ENCODE measurements around the gene RAD18. TPM values are rescaled to one million over a fixed set of nuclear protein-coding genes. Genes with fewer than 3 reads are reported as not detected.
A peak's percentile ranks its signal among the peaks of the same experiment; 100 is the strongest.

RAD18 gene, protein sequence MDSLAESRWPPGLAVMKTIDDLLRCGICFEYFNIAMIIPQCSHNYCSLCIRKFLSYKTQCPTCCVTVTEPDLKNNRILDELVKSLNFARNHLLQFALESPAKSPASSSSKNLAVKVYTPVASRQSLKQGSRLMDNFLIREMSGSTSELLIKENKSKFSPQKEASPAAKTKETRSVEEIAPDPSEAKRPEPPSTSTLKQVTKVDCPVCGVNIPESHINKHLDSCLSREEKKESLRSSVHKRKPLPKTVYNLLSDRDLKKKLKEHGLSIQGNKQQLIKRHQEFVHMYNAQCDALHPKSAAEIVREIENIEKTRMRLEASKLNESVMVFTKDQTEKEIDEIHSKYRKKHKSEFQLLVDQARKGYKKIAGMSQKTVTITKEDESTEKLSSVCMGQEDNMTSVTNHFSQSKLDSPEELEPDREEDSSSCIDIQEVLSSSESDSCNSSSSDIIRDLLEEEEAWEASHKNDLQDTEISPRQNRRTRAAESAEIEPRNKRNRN
- total RNA-seq (10 to 100 TPM in 2 of 5 donors, 1 to 10 TPM in 3; 1.4 to 87.9 (median 9.0) TPM), polyA plus RNA-seq (1 to 10 TPM; 2.1 to 4.6 (median 2.2) TPM)
- long read RNA-seq, donor 1: 0 reads
- long read RNA-seq, donor 2: 0 reads
- long read RNA-seq, donor 3: 0 reads
- long read RNA-seq, donor 4: 0 reads
- long read RNA-seq, donor 5: 0 reads
- long read RNA-seq, donor 6: 0 reads
- long read RNA-seq, donor 7: 0 reads
- long read RNA-seq, donor 8: 0 reads
- long read RNA-seq, donor 9: 0 reads
- long read RNA-seq, donor 10, full-length matches to known transcripts: 1 of 1 reads
- long read RNA-seq, donor 10, partial matches to known transcripts: 0 of 1 reads
- long read RNA-seq, donor 10, other reads (novel, unspliced or antisense): 0 of 1 reads

DNA sequence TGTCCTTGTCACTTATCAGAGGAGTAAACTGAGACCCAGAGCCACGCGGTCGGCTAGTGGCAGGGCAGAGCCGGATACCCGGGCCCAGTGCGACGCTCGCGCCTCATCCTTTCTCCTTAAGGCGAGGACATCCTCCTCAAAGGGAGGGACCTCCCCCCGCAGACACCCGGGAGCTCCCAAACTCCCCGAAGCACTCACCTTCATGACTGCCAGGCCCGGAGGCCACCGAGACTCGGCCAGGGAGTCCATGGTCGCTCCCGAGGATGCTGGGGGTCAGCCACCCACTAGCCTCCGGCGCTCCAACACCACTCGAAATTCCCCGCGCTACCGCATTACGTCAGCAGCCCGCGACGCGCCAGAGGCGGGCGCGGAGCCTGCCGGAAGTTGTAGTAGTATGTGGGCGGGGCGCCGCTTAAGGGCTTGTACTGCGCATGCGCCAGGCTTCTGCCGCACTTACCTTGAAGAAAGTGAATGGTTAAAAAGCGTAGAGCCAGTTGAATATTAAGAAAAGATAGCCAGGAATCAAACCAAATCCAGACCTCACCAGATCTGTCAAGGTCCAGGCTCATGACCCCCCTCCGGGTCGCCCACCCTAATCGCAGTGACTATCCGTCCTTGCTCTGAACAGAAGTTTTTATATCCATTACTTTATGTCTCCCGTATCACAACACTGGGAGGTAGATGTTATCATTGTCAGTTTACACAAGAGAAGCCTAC lies at the start of gene RAD18:
RAD18 (minus strand) TSS at position 336 of the 717 bp plus-strand sequence; CDS start at position 249, 87 bp downstream.
- H3K4me3 ChIP-seq: peak within 1 kb of the TSS; percentile 76 to 95 (median 80)
- intact Hi-C loops (cut with DNase I; ENCODE audit: low total_unique reads): no loop called here
- H3K9me3 ChIP-seq: no peaks in the 10 kb centered on the region
- H3K4me1 ChIP-seq: peaks cover 17 to 30% (median 24%) of the 10 kb centered on the region in 4 donors
- H3K27me3 ChIP-seq: peaks cover 0 to 3% (median 0%) of the 10 kb centered on the region in 3 donors
- 0 to 1% (median 1%) methylated on average over 36 to 45 of the region's 45 CpGs for WGBS, 5 donors
- peak; percentile 58 to 90 (median 90) for TF ChIP-seq POLR2AphosphoS5 (IDR thresholded peaks at IDR 0.05)
- TF ChIP-seq, protein P1, sequence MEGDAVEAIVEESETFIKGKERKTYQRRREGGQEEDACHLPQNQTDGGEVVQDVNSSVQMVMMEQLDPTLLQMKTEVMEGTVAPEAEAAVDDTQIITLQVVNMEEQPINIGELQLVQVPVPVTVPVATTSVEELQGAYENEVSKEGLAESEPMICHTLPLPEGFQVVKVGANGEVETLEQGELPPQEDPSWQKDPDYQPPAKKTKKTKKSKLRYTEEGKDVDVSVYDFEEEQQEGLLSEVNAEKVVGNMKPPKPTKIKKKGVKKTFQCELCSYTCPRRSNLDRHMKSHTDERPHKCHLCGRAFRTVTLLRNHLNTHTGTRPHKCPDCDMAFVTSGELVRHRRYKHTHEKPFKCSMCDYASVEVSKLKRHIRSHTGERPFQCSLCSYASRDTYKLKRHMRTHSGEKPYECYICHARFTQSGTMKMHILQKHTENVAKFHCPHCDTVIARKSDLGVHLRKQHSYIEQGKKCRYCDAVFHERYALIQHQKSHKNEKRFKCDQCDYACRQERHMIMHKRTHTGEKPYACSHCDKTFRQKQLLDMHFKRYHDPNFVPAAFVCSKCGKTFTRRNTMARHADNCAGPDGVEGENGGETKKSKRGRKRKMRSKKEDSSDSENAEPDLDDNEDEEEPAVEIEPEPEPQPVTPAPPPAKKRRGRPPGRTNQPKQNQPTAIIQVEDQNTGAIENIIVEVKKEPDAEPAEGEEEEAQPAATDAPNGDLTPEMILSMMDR (IDR thresholded peaks at IDR 0.05): no peak
- peaks cover 0 to 7% (median 3%) of the 10 kb centered on the region in 4 donors for H3K36me3 ChIP-seq
- DNase-seq: peak; percentile 94 to 97
- peak within 1 kb of the TSS; percentile 71 to 87 (median 85) for H3K27ac ChIP-seq

DNA sequence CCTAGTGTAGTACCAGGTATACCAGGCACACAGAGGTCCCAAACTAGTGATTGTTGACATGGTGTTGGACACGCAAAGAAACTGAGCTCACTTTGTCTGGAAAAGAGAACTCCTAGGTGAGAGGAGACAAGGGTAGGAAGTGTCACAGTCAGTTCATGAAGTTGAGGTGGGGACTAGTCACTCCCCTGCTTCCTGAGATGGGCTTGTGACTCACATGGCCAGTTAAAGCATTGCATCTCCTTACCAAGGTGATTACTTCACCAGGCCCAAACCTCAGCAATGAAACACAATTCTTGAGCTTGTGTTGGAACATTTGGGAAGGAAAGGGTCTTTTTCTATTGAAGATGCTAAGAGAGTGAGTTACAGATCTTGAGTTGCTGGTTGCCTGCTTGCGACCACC lies 49.2 kb upstream of the RAD18 start:
- 86 to 97% (median 94%) methylated on average over 2 of the region's 2 CpGs for WGBS, 5 donors
- DNase-seq: no peak
- H3K4me1 ChIP-seq: no peaks in the 10 kb centered on the region
- peaks cover 0 to 9% (median 5%) of the 10 kb centered on the region in 4 donors for H3K36me3 ChIP-seq
- H3K27me3 ChIP-seq: no peaks in the 10 kb centered on the region
- no peak overlapping the region for H3K27ac ChIP-seq
- no peak overlapping the region for H3K4me3 ChIP-seq
- no peaks in the 10 kb centered on the region for H3K9me3 ChIP-seq
- TF ChIP-seq, protein P1 (IDR thresholded peaks at IDR 0.05): no peak
- TF ChIP-seq POLR2A (IDR thresholded peaks at IDR 0.05): no peak
- no peak for TF ChIP-seq EP300 (IDR thresholded peaks at IDR 0.05)
- no peak for TF ChIP-seq POLR2AphosphoS5 (IDR thresholded peaks at IDR 0.05)
- intact Hi-C loops (cut with DNase I; ENCODE audit: low total_unique reads): no loop called here

DNA sequence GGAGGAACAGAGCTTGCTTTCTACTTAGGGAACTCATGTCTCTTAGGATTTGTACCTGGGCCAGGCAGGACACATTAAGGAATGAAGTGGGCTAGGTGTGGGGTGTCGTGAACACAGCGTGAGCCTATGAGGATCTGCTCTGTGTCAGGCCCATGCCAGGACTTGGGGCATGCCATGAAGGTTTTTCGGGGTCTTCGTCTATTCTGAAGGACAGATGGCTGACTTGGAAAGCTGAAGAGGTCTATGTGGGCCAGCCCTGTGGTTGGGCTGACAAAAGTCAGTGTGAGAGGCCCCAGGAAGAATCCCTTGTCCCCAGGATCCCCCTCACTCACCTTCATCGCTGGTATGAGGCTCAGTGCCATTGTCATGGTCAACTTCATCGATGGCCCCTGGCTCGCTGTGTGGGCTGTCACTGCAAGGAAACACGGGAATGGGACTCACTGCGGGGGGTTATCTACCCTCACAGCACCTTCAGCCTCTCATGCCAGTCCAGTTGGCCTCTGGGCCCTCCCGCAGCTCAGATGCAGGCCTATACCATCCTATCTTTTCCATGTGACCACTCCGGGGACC lies 46.8 kb upstream of the RAD18 start:
- no peaks in the 10 kb centered on the region for H3K9me3 ChIP-seq
- intact Hi-C loops (cut with DNase I; ENCODE audit: low total_unique reads): no loop called here
- 94 to 98% (median 96%) methylated on average over 10 to 11 of the region's 11 CpGs for WGBS, 5 donors
- H3K27me3 ChIP-seq: no peaks in the 10 kb centered on the region
- H3K4me1 ChIP-seq: no peaks in the 10 kb centered on the region
- peaks cover 0 to 9% (median 5%) of the 10 kb centered on the region in 4 donors for H3K36me3 ChIP-seq
- H3K4me3 ChIP-seq: no peak overlapping the region
- TF ChIP-seq EP300 (IDR thresholded peaks at IDR 0.05) (no peak), POLR2A (IDR thresholded peaks at IDR 0.05) (no peak), POLR2AphosphoS5 (IDR thresholded peaks at IDR 0.05) (no peak)
- TF ChIP-seq, protein P1 (IDR thresholded peaks at IDR 0.05): no peak
- no peak for DNase-seq
- H3K27ac ChIP-seq: no peak overlapping the region
